Hepatocyte (in vitro differentiated cells): Measurements from ENCODE around the gene SEMA3A.

ENCODE experiments used
- EZH2 ChIP-seq: fragments of 200-600 bp; sonication (generic); IDR thresholded peaks from 2 replicates; pipeline ENCODE4 v1.6.1; 2016; ENCODE audit warnings: antibody characterized with exemption, mild to moderate bottlenecking, borderline replicate concordance
- TF ChIP-seq, protein P1 (sequence below): fragments of 200-600 bp; sonication (generic); IDR thresholded peaks from 2 replicates; pipeline ENCODE4 v1.5.1; 2016; ENCODE audit warnings: antibody characterized with exemption, mild to moderate bottlenecking; ENCODE audit not compliant: poor library complexity

GRCh38 chr7:84108119-84108518 lies 86.5 kb downstream of the SEMA3A start:
- TF ChIP-seq, protein P1, sequence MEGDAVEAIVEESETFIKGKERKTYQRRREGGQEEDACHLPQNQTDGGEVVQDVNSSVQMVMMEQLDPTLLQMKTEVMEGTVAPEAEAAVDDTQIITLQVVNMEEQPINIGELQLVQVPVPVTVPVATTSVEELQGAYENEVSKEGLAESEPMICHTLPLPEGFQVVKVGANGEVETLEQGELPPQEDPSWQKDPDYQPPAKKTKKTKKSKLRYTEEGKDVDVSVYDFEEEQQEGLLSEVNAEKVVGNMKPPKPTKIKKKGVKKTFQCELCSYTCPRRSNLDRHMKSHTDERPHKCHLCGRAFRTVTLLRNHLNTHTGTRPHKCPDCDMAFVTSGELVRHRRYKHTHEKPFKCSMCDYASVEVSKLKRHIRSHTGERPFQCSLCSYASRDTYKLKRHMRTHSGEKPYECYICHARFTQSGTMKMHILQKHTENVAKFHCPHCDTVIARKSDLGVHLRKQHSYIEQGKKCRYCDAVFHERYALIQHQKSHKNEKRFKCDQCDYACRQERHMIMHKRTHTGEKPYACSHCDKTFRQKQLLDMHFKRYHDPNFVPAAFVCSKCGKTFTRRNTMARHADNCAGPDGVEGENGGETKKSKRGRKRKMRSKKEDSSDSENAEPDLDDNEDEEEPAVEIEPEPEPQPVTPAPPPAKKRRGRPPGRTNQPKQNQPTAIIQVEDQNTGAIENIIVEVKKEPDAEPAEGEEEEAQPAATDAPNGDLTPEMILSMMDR = no peak
- no peak for TF ChIP-seq EZH2
